H9 (cell line): ENCODE measurements around the gene FAM171A1. TPM values are rescaled to one million over a fixed set of nuclear protein-coding genes. Genes with fewer than 3 reads are reported as not detected.

ENCODE experiments used
- DNase-seq: peaks from one replicate; pipeline ENCODE4 v3.0.0-alpha.2; 2017
- H2AFZ ChIP-seq: one replicate; pipeline ENCODE4 v1.6.1; 2013; ENCODE audit warnings: mild to moderate bottlenecking, low read length, control low read depth, moderate library complexity
- H2AK5ac ChIP-seq: 2 replicates; pipeline ENCODE4 v1.6.1; 2013; ENCODE audit warnings: low read length, control low read depth, mixed read lengths; ENCODE audit not compliant: insufficient read length
- H2BK120ac ChIP-seq: one replicate; pipeline ENCODE4 v1.6.1; 2013; ENCODE audit warnings: low read depth, mild to moderate bottlenecking, low read length, control low read depth, inconsistent platforms; ENCODE audit not compliant: poor library complexity, severe bottlenecking
- H2BK12ac ChIP-seq: 2 replicates; pipeline ENCODE4 v1.6.1; 2013; ENCODE audit warnings: low read length, control low read depth, mixed read lengths, low read depth; ENCODE audit not compliant: insufficient read length
- H2BK15ac ChIP-seq: 2 replicates; pipeline ENCODE4 v1.6.1; 2013; ENCODE audit warnings: low read depth, low read length, control low read depth
- H2BK20ac ChIP-seq: one replicate; pipeline ENCODE4 v1.6.1; 2013; ENCODE audit warnings: low read depth, mild to moderate bottlenecking, low read length, control low read depth, inconsistent platforms; ENCODE audit not compliant: poor library complexity, severe bottlenecking
- H2BK5ac ChIP-seq: 2 replicates; pipeline ENCODE4 v1.6.1; 2013; ENCODE audit warnings: low read length, control low read depth, mixed read lengths; ENCODE audit not compliant: insufficient read length
- H3K14ac ChIP-seq: 2 replicates; pipeline ENCODE4 v1.6.1; 2013; ENCODE audit warnings: low read length, control low read depth; ENCODE audit not compliant: insufficient read depth
- H3K18ac ChIP-seq: 2 replicates; pipeline ENCODE4 v1.6.1; 2013; ENCODE audit warnings: low read depth, mild to moderate bottlenecking, mixed read lengths, low read length, control low read depth; ENCODE audit not compliant: insufficient read length
- H3K23ac ChIP-seq: 2 replicates; pipeline ENCODE4 v1.6.1; 2013; ENCODE audit warnings: low read length, control low read depth, mixed read lengths, low read depth; ENCODE audit not compliant: insufficient read length
- H3K23me2 ChIP-seq: 2 replicates; pipeline ENCODE4 v1.6.1; 2013; ENCODE audit warnings: low read depth, mild to moderate bottlenecking, mixed read lengths, low read length, control low read depth; ENCODE audit not compliant: insufficient read length, poor library complexity, severe bottlenecking
- H3K27ac ChIP-seq: 2 replicates; pipeline ENCODE4 v1.5.1; 2013; ENCODE audit warnings: low read length, control low read depth, mixed read lengths, low read depth; ENCODE audit not compliant: insufficient read length
- H3K27me3 ChIP-seq: 2 replicates; pipeline ENCODE4 v1.6.1; 2013; ENCODE audit warnings: low read length, control low read depth, inconsistent platforms; ENCODE audit not compliant: insufficient read depth
- H3K4ac ChIP-seq: 2 replicates; pipeline ENCODE4 v1.6.1; 2013; ENCODE audit warnings: low read depth, mild to moderate bottlenecking, control low read depth, inconsistent platforms, low read length, moderate library complexity
- H3K4me1 ChIP-seq: 2 replicates; pipeline ENCODE4 v1.6.1; 2013; ENCODE audit warnings: low read length, control low read depth, inconsistent platforms; ENCODE audit not compliant: insufficient read depth
- H3K4me2 ChIP-seq: 2 replicates; pipeline ENCODE4 v1.6.1; 2013; ENCODE audit warnings: low read length, control low read depth, mixed read lengths; ENCODE audit not compliant: insufficient read length, insufficient read depth
- H3K56ac ChIP-seq: 2 replicates; pipeline ENCODE4 v1.6.1; 2013; ENCODE audit warnings: low read depth, mild to moderate bottlenecking, mixed read lengths, low read length, control low read depth; ENCODE audit not compliant: insufficient read length
- H3K79me1 ChIP-seq: 2 replicates; pipeline ENCODE4 v1.6.1; 2013; ENCODE audit warnings: low read depth, mild to moderate bottlenecking, moderate library complexity, low read length, control low read depth, inconsistent platforms; ENCODE audit not compliant: insufficient read depth, poor library complexity, severe bottlenecking
- H3K79me2 ChIP-seq: 2 replicates; pipeline ENCODE4 v1.6.1; 2013; ENCODE audit warnings: low read length, control low read depth, inconsistent platforms; ENCODE audit not compliant: insufficient read depth
- H3K9ac ChIP-seq: 2 replicates; pipeline ENCODE4 v1.6.1; 2013; ENCODE audit warnings: low read length, control low read depth, mixed read lengths; ENCODE audit not compliant: insufficient read length; ENCODE audit errors: extremely low read depth
- H3K9me3 ChIP-seq: one replicate; pipeline ENCODE4 v1.6.1; 2013; ENCODE audit warnings: low read depth, low read length, inconsistent platforms; ENCODE audit not compliant: control insufficient read depth
- H3T11ph ChIP-seq: one replicate; pipeline ENCODE4 v1.6.1; 2013; ENCODE audit warnings: mild to moderate bottlenecking, low read length, control low read depth, inconsistent platforms
- H4K20me1 ChIP-seq: one replicate; pipeline ENCODE4 v1.6.1; 2013; ENCODE audit not compliant: control insufficient read depth, insufficient read length, insufficient read depth
- H4K5ac ChIP-seq: 2 replicates; pipeline ENCODE4 v1.6.1; 2013; ENCODE audit warnings: low read depth, mild to moderate bottlenecking, mixed read lengths, low read length, control low read depth; ENCODE audit not compliant: insufficient read length
- H4K8ac ChIP-seq: replicated peaks from 2 replicates; pipeline ENCODE4 v1.6.1; 2013; ENCODE audit warnings: low read length, control low read depth, mixed read lengths, low read depth; ENCODE audit not compliant: insufficient read length
- H4K91ac ChIP-seq: 2 replicates; pipeline ENCODE4 v1.6.1; 2013; ENCODE audit warnings: low read depth, mild to moderate bottlenecking, moderate library complexity, mixed read lengths, low read length, control low read depth; ENCODE audit not compliant: insufficient read length
- H3K27ac Mint-ChIP-seq, 3 experiments: 2 replicates in 2 of 3; 3 replicates in 1 of 3; pipeline ENCODE4 v1.8.0; 2020 to 2021; ENCODE audit warnings: mixed read lengths in 3 of 3, mild to moderate bottlenecking in 1 of 3, moderate library complexity in 1 of 3
- H3K27me3 Mint-ChIP-seq: 2 replicates; pipeline ENCODE4 v1.8.0; 2021; ENCODE audit warnings: low read depth, mild to moderate bottlenecking, moderate library complexity, mixed read lengths
- H3K36me3 Mint-ChIP-seq, 3 experiments: 2 replicates in 2 of 3; 3 replicates in 1 of 3; pipeline ENCODE4 v1.8.0; 2020 to 2021; ENCODE audit warnings: low read depth in 3 of 3, mixed read lengths in 3 of 3; ENCODE audit not compliant: insufficient read depth in 1 of 3
- H3K4me1 Mint-ChIP-seq, 2 experiments: 2 replicates each; pipeline ENCODE4 v1.8.0; 2020; ENCODE audit warnings: mixed read lengths in 2 of 2
- H3K4me3 Mint-ChIP-seq, 2 experiments: 2 replicates in 1 of 2; 3 replicates in 1 of 2; pipeline ENCODE4 v1.8.0; 2020 to 2021; ENCODE audit warnings: mild to moderate bottlenecking in 2 of 2, mixed read lengths in 2 of 2, moderate library complexity in 1 of 2
- H3K9me3 Mint-ChIP-seq, 2 experiments: 2 replicates in 1 of 2; 3 replicates in 1 of 2; pipeline ENCODE4 v1.8.0; 2020; ENCODE audit warnings: mild to moderate bottlenecking in 2 of 2, mixed read lengths in 2 of 2, moderate library complexity in 1 of 2
- WGBS: extraction: QIAGEN DNeasy Blood & Tissue Kit; methylation state at CpG from one replicate; pipeline ENCODE4 v1.1.7; 2013; ENCODE audit warnings: missing lambda C conversion rate, low lambda C conversion rate, mixed read lengths; ENCODE audit not compliant: insufficient read length; ENCODE audit errors: extremely low coverage; 5-methylcytosine and 5-hydroxymethylcytosine counted together
- total RNA-seq: library from RNA; stranded (reverse); gene quantifications from 2 replicates; pipeline ENCODE4 v1.2.1, GENCODE V29; 2021
- TF ChIP-seq, protein P1 (sequence below): fragments of 200-600 bp; sonication (generic); conservative IDR thresholded peaks from 3 replicates; pipeline ENCODE4 v1.8.0; 2021; ENCODE audit warnings: antibody characterized with exemption, mild to moderate bottlenecking

The FAM171A1 gene
- total RNA-seq, 1 experiment from 2014 or later: 37.4 TPM

DNA sequence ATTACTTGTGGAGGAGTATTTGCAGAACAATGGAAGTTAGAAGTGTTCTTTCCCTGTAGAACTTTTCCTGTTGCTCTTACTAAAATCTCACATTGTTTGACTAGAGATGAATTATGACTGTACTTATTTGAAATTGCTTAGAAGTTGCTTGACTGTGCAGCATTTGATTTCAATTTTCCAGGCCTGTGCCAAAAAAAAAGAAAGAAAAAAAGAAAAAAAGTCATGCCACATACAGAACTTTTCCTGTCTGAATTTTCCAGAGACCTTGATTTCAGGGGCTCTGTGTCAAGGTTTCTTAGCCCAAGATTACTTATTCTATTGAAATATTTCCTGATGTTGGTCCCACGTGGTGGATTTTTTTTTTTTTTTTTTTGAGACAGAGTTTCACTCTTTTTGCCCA, 3.5 kb upstream of the FAM171A1 start:
- Histone ChIP-seq H3T11ph (no peak overlapping the region), H3K4ac (no peak overlapping the region), H2BK20ac (no peak overlapping the region), H4K5ac (no peak overlapping the region), H3K9ac (no peak overlapping the region), H3K23me2 (peaks cover 9% of the 10 kb centered on the region), H3K27ac (no peak overlapping the region), H3K14ac (no peak overlapping the region), H3K79me2 (no peaks in the 10 kb centered on the region), H4K91ac (no peak overlapping the region), H3K79me1 (no peaks in the 10 kb centered on the region), H2BK12ac (no peak overlapping the region), H2BK5ac (no peak overlapping the region), H3K27me3 (no peaks in the 10 kb centered on the region), H4K8ac (no peak overlapping the region), H2AFZ (no peak overlapping the region), H2BK120ac (no peak overlapping the region), H3K18ac (no peak overlapping the region), H3K56ac (no peak overlapping the region), H3K4me2 (no peak overlapping the region), H4K20me1 (no peaks in the 10 kb centered on the region), H2AK5ac (no peak overlapping the region), H3K9me3 (no peaks in the 10 kb centered on the region), H2BK15ac (no peak overlapping the region), H3K23ac (no peak overlapping the region), H3K4me1 (no peaks in the 10 kb centered on the region; the same call in 1 of the 2 replicates)
- WGBS: no CpG with 5 or more reads among the region's 1 CpG
- no peak for DNase-seq
- Mint-ChIP-seq H3K36me3 (no peaks in the 10 kb centered on the region), H3K4me3 (no peak overlapping the region; a peak in 1 of 5 replicates), H3K4me1 (peaks cover 15 to 25% of the 10 kb centered on the region in 2 experiments), H3K27ac (no peak overlapping the region), H3K27me3 (peaks cover 6% of the 10 kb centered on the region), H3K9me3 (no peaks in the 10 kb centered on the region)
- TF ChIP-seq, protein P1, sequence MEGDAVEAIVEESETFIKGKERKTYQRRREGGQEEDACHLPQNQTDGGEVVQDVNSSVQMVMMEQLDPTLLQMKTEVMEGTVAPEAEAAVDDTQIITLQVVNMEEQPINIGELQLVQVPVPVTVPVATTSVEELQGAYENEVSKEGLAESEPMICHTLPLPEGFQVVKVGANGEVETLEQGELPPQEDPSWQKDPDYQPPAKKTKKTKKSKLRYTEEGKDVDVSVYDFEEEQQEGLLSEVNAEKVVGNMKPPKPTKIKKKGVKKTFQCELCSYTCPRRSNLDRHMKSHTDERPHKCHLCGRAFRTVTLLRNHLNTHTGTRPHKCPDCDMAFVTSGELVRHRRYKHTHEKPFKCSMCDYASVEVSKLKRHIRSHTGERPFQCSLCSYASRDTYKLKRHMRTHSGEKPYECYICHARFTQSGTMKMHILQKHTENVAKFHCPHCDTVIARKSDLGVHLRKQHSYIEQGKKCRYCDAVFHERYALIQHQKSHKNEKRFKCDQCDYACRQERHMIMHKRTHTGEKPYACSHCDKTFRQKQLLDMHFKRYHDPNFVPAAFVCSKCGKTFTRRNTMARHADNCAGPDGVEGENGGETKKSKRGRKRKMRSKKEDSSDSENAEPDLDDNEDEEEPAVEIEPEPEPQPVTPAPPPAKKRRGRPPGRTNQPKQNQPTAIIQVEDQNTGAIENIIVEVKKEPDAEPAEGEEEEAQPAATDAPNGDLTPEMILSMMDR: no peak
